Naive thymus-derived CD4-positive, alpha-beta T cell (primary cell): ENCODE data around the gene PIK3R2. TPM values are rescaled to one million over a fixed set of nuclear protein-coding genes. Genes with fewer than 3 reads are reported as not detected.

Source experiments
- ATAC-seq: fragments of 150-1000 bp; cut with Tn5 transposase; 2 replicates; pipeline ENCODE4 v1.10.0; 2021; ENCODE audit warnings: mild to moderate bottlenecking, moderate library complexity
- CTCF ChIA-PET: fragments of 350-600 bp; sonication (Branson Sonifier 250); formaldehyde crosslinking; loops from one replicate; lab custom pipeline; 2021; ENCODE audit warnings: antibody characterized with exemption; lab: Charles Lee
- POLR2A ChIA-PET: fragments of 350-600 bp; sonication (Branson Sonifier 250); formaldehyde crosslinking; loops from one replicate; lab custom pipeline; 2021; ENCODE audit warnings: antibody characterized with exemption, inconsistent platforms; lab: Charles Lee
- DNase-seq, 9 donors: peaks; one replicate each; pipeline versions ENCODE4 v3.0.0 to v3.0.0-alpha.2; 2020 to 2022; ENCODE audit warnings: mixed read lengths in 1 of 9
- H3K27ac ChIP-seq: one replicate; pipeline ENCODE4 v1.7.0; 2013; ENCODE audit warnings: mild to moderate bottlenecking, low read depth, low read length, moderate library complexity
- H3K27me3 ChIP-seq, 2 donors: one replicate each; pipeline ENCODE4 v1.7.0; 2013; ENCODE audit warnings: low read length in 2 of 2, mild to moderate bottlenecking in 2 of 2, moderate library complexity in 2 of 2; ENCODE audit not compliant: control insufficient read depth in 2 of 2, insufficient read depth in 2 of 2
- H3K36me3 ChIP-seq, 3 experiments: 1 replicate in 2 of 3; 2 replicates in 1 of 3; pipeline ENCODE4 v1.7.0; 2013; ENCODE audit warnings: low read length in 3 of 3, mild to moderate bottlenecking in 3 of 3, moderate library complexity in 1 of 3; ENCODE audit not compliant: insufficient read depth in 3 of 3, control insufficient read depth in 2 of 3
- H3K4me1 ChIP-seq, 2 donors: one replicate each; pipeline ENCODE4 v1.7.0; 2013; ENCODE audit warnings: low read length in 2 of 2, mild to moderate bottlenecking in 2 of 2, moderate library complexity in 1 of 2; ENCODE audit not compliant: control insufficient read depth in 2 of 2, insufficient read depth in 2 of 2
- H3K4me3 ChIP-seq: 2 replicates; pipeline ENCODE4 v1.7.0; 2013; ENCODE audit warnings: mild to moderate bottlenecking, low read length
- H3K9me3 ChIP-seq, 3 experiments: 1 replicate in 2 of 3; 2 replicates in 1 of 3; pipeline ENCODE4 v1.7.0; 2013; ENCODE audit warnings: low read length in 3 of 3; ENCODE audit not compliant: control insufficient read depth in 2 of 3
- H3K27ac Mint-ChIP-seq, 9 donors: one replicate each; pipeline ENCODE4 v1.8.0; 2020 to 2022; ENCODE audit warnings: mixed read lengths in 9 of 9, mild to moderate bottlenecking in 8 of 9, moderate library complexity in 5 of 9, inconsistent platforms in 2 of 9
- H3K27me3 Mint-ChIP-seq, 5 donors: one replicate each; pipeline ENCODE4 v1.8.0; 2021 to 2022; ENCODE audit warnings: mixed read lengths in 5 of 5, mild to moderate bottlenecking in 1 of 5
- H3K36me3 Mint-ChIP-seq, 5 donors: one replicate each; pipeline ENCODE4 v1.8.0; 2020 to 2022; ENCODE audit warnings: mixed read lengths in 5 of 5, mild to moderate bottlenecking in 3 of 5, inconsistent platforms in 1 of 5
- H3K4me1 Mint-ChIP-seq, 7 donors: one replicate each; pipeline ENCODE4 v1.8.0; 2020 to 2022; ENCODE audit warnings: mixed read lengths in 7 of 7, mild to moderate bottlenecking in 3 of 7, inconsistent platforms in 1 of 7
- H3K4me3 Mint-ChIP-seq, 10 donors: one replicate each; pipeline ENCODE4 v1.8.0; 2020 to 2022; ENCODE audit warnings: mild to moderate bottlenecking in 10 of 10, mixed read lengths in 10 of 10, moderate library complexity in 6 of 10, inconsistent platforms in 2 of 10
- H3K9me3 Mint-ChIP-seq, 11 donors: one replicate each; pipeline ENCODE4 v1.8.0; 2020 to 2022; ENCODE audit warnings: mixed read lengths in 11 of 11, mild to moderate bottlenecking in 4 of 11, inconsistent platforms in 1 of 11, moderate library complexity in 1 of 11
- intact Hi-C, 2 donors: fragments of 100-400 bp; cut with micrococcal nuclease; formaldehyde crosslinking; loops; one replicate each; pipeline ENCODE4 v1.15.1; 2023
- polyA plus RNA-seq, 2 donors: library from polyadenylated mRNA; unstranded; fragments of 300-500 nt; fragmentation: Illumina TruSeq; gene quantifications; one replicate each; pipeline ENCODE4 v1.2.3, GENCODE V29; 2021
- total RNA-seq, 6 experiments: library from RNA in 5 of 6; stranded (reverse) in 5 of 6; gene quantifications; 1 replicate in 5 of 6; 2 replicates in 1 of 6; pipeline ENCODE4 v1.2.3 and lab custom pipeline; 2021 to 2026

The PIK3R2 gene
- total and polyA plus RNA-seq, 7 experiments from 2014 or later = 2.2 to 24.6 (median 12.7) TPM

DNA sequence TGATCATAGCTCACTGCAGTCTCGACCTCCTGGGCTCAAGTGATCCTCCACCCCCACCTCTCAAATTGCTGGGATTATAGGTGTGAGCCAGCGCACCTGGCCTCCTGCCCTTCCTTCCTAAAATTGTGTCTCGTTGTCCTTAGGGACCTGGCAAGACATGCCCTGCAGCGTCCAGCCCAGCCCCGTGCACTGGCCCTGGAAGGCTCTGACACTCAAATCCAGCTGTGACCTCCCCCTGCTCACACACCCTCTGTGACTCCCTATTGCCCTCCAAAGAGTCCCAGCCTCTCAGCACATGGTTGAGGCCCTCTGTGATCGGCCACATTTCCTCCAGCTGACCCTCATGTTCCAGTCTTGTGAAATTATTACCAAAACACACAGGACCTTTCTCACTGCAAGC is 45.0 kb downstream of the PIK3R2 start:
- ATAC-seq (no peak), DNase-seq (no peak)
- H3K27me3 Mint-ChIP-seq = peaks cover 0 to under 1% (median 0%) of the 10 kb centered on the region in 5 donors
- peaks cover 23 to 33% (median 29%) of the 10 kb centered on the region in 7 donors for H3K4me1 Mint-ChIP-seq
- no peak overlapping the region for H3K27ac ChIP-seq
- H3K4me1 ChIP-seq = peaks cover 14% of the 10 kb centered on the region in 2 donors
- peaks cover 0 to 3% (median 0%) of the 10 kb centered on the region in 11 donors for H3K9me3 Mint-ChIP-seq
- peaks cover 0 to 20% (median 8%) of the 10 kb centered on the region in 5 donors for H3K36me3 Mint-ChIP-seq
- H3K27ac Mint-ChIP-seq = peak overlapping the region in 5 of 9 donors; percentile 40 to 74 (median 69)
- intact Hi-C loops = no loop called here
- no peaks in the 10 kb centered on the region for H3K27me3 ChIP-seq
- H3K36me3 ChIP-seq = peaks cover 0 to 40% (median 11%) of the 10 kb centered on the region in 3 experiments
- CTCF ChIA-PET = interaction anchor here (0.9 to 2.0 kb wide), 3 partner anchors 10 to 54 kb away, joined by 3 to 6 read pairs (median 5); no protein-coding TSS in a partner anchor
- no peaks in the 10 kb centered on the region for H3K9me3 ChIP-seq
- peak overlapping the region in 1 of 10 donors; percentile 10 for H3K4me3 Mint-ChIP-seq
- POLR2A ChIA-PET = no interaction called here
- no peak overlapping the region for H3K4me3 ChIP-seq

GRCh38 chr19:18198374-18198773 is 45.4 kb downstream of the PIK3R2 start:
- intact Hi-C loops = no loop called here
- H3K27ac ChIP-seq = no peak overlapping the region
- Mint-ChIP-seq H3K4me1 (peaks cover 23 to 35% (median 31%) of the 10 kb centered on the region in 7 donors), H3K9me3 (peaks cover 0 to 3% (median 0%) of the 10 kb centered on the region in 11 donors), H3K27ac (peak overlapping the region in 5 of 9 donors; percentile 40 to 76 (median 70)), H3K4me3 (peak overlapping the region in 1 of 10 donors; percentile 10), H3K27me3 (no peaks in the 10 kb centered on the region), H3K36me3 (peaks cover 0 to 20% (median 8%) of the 10 kb centered on the region in 5 donors)
- no peaks in the 10 kb centered on the region for H3K27me3 ChIP-seq
- no peak overlapping the region for H3K4me3 ChIP-seq
- no peak for DNase-seq
- ATAC-seq = no peak
- POLR2A ChIA-PET = no interaction called here
- peaks cover 14 to 17% of the 10 kb centered on the region in 2 donors for H3K4me1 ChIP-seq
- CTCF ChIA-PET = interaction anchor here (0.9 to 2.0 kb wide), 3 partner anchors 10 to 54 kb away, joined by 3 to 6 read pairs (median 5); no protein-coding TSS in a partner anchor
- H3K9me3 ChIP-seq = no peaks in the 10 kb centered on the region
- peaks cover 0 to 40% (median 11%) of the 10 kb centered on the region in 3 experiments for H3K36me3 ChIP-seq

DNA sequence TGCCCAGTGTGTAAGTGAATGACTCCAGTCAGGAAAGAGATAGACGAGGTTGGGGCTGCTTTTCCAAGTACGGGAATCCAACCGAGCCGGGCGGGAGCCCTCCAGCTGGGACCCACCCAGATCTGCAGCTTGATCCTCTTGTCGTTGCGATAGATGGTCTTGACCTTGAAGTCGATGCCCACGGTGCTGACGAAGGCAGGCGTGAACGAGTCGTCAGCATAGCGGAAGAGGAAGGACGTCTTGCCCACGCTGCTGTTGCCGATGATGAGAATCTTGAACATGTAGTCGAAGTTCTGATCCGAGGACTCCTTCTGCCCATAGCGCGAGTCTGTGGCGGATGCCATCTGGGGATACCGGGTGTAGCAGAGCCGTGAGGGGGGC is 49.4 kb downstream of the PIK3R2 start:
- peaks cover 11 to 26% (median 22%) of the 10 kb centered on the region in 7 donors for H3K4me1 Mint-ChIP-seq
- H3K9me3 Mint-ChIP-seq = peaks cover 0 to 3% (median 0%) of the 10 kb centered on the region in 11 donors
- no peaks in the 10 kb centered on the region for H3K9me3 ChIP-seq
- no peaks in the 10 kb centered on the region for H3K27me3 ChIP-seq
- POLR2A ChIA-PET = interaction anchor here (4.5 kb wide), 1 partner anchor 10 kb away, joined by 50 read pairs; the partner anchor contains the start of gene MPV17L2
- no peak overlapping the region for H3K4me3 ChIP-seq
- ATAC-seq = no peak
- peaks cover 0 to 3% (median 0%) of the 10 kb centered on the region in 5 donors for H3K27me3 Mint-ChIP-seq
- intact Hi-C loops = no loop called here
- peaks cover 0 to 27% (median 6%) of the 10 kb centered on the region in 3 experiments for H3K36me3 ChIP-seq
- peaks cover 15 to 16% of the 10 kb centered on the region in 2 donors for H3K4me1 ChIP-seq
- no peak for DNase-seq
- peaks cover 0 to 16% (median 8%) of the 10 kb centered on the region in 5 donors for H3K36me3 Mint-ChIP-seq
- peak overlapping the region in 6 of 9 donors; percentile 59 to 98 (median 80) for H3K27ac Mint-ChIP-seq
- peak overlapping the region; percentile 79 to 98 (median 96) for H3K4me3 Mint-ChIP-seq
- no peak overlapping the region for H3K27ac ChIP-seq
- CTCF ChIA-PET = interaction anchor here (1.0 to 8.2 kb wide), 2 partner anchors 50 to 60 kb away, joined by 3 to 95 read pairs; a partner anchor contains a TSS

DNA sequence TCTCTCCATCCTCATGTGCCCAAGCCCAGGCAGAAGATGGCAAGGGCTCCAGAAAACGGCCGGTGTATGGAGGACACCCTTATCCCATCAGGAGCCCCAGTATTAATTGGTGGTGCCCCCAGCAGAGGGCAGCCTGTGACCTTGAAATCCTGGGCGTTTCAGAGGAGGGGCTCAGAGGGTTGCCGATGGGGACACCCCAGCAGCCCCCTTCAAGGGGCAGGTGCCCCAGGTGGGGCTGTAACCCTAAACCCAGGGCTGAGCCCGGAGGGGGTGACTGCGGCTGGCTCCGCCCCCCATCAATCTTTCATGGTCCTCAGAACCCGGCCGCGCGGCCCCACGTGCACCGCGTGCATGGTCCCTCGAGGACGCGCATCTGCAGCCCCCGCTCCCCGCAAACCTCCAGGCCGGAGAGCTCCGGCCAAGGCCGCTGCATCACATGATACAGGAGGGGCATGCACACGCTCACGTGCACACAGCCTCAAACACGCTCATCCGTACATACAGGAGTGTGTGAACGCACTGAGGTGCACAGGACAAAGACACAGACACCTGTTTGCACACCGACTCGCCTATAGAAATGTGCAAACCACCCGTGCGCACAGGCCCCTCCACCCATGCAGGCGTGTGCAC is 49.9 kb downstream of the PIK3R2 start:
- peak in 2 of 9 donors; percentile 38 to 49 for DNase-seq
- peaks cover 0 to 3% (median 0%) of the 10 kb centered on the region in 5 donors for H3K27me3 Mint-ChIP-seq
- Histone ChIP-seq H3K4me3 (peak overlapping the region; percentile 90), H3K36me3 (peaks cover 0 to 22% (median 6%) of the 10 kb centered on the region in 3 experiments), H3K27ac (peak overlapping the region; percentile 78), H3K9me3 (no peaks in the 10 kb centered on the region), H3K4me1 (peaks cover 15 to 16% of the 10 kb centered on the region in 2 donors), H3K27me3 (no peaks in the 10 kb centered on the region)
- H3K4me1 Mint-ChIP-seq = peaks cover 11 to 26% (median 22%) of the 10 kb centered on the region in 7 donors
- H3K4me3 Mint-ChIP-seq = peak overlapping the region; percentile 83 to 98 (median 96)
- CTCF ChIA-PET = interaction anchor here (1.2 to 8.2 kb wide), 2 partner anchors 49 to 58 kb away, joined by 3 to 95 read pairs; a partner anchor contains a TSS
- intact Hi-C loops = no loop called here
- ATAC-seq = no peak
- peaks cover 0 to 16% (median 8%) of the 10 kb centered on the region in 5 donors for H3K36me3 Mint-ChIP-seq
- H3K27ac Mint-ChIP-seq = peak overlapping the region in 8 of 9 donors; percentile 86 to 99 (median 93)
- peaks cover 0 to 3% (median 0%) of the 10 kb centered on the region in 11 donors for H3K9me3 Mint-ChIP-seq
- POLR2A ChIA-PET = interaction anchor here (1.2 to 4.5 kb wide), 5 partner anchors 10 to 216 kb away, joined by 3 to 50 read pairs (median 13); partner anchors contain the start of genes JUND, MPV17L2 and SSBP4

DNA sequence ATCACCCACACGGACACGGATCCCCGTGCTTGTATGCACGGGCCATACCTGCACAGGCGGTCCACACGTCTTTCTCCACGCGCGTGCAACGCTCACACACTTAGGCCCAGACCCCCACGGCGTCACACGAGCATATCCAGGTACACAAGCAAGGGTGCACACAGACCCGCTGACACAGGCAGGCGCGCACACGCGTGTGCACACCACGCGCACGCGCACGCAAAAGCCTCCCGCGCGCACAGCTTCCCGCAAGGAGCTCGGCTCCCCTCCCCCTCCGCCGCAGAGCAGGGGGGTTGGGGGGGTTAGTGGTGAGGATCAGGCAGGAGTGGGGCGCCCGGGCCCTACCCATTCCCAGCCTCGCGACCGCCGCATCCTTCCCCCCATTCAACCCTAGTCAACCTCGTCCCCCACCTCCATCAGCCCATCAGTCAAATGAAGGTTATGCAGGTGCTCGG is 50.5 kb downstream of the PIK3R2 start:
- Mint-ChIP-seq H3K27me3 (peaks cover 0 to 4% (median 0%) of the 10 kb centered on the region in 5 donors), H3K27ac (peak overlapping the region; percentile 86 to 99 (median 90)), H3K9me3 (peaks cover 0 to 3% (median 0%) of the 10 kb centered on the region in 11 donors), H3K4me3 (peak overlapping the region; percentile 83 to 98 (median 96)), H3K4me1 (peaks cover 11 to 26% (median 22%) of the 10 kb centered on the region in 7 donors), H3K36me3 (peaks cover 0 to 11% (median 3%) of the 10 kb centered on the region in 5 donors)
- H3K27me3 ChIP-seq = no peaks in the 10 kb centered on the region
- ATAC-seq (peak; percentile 10), DNase-seq (peak in 1 of 9 donors; percentile 68)
- H3K27ac ChIP-seq = peak overlapping the region; percentile 78
- peaks cover 0 to 17% (median 2%) of the 10 kb centered on the region in 3 experiments for H3K36me3 ChIP-seq
- peak overlapping the region; percentile 90 for H3K4me3 ChIP-seq
- no peaks in the 10 kb centered on the region for H3K9me3 ChIP-seq
- ChIA-PET POLR2A (interaction anchor here (1.0 to 4.5 kb wide), 8 partner anchors 11 to 215 kb away, joined by 3 to 50 read pairs (median 6); partner anchors contain the start of genes JUND, MPV17L2 and SSBP4), CTCF (interaction anchor here (1.2 to 8.2 kb wide), 2 partner anchors 49 to 57 kb away, joined by 3 to 95 read pairs; a partner anchor contains a TSS)
- intact Hi-C loops = no loop called here
- H3K4me1 ChIP-seq = peaks cover 15 to 16% of the 10 kb centered on the region in 2 donors
